Neural progenitor cell (in vitro differentiated cells): ENCODE measurements around the gene GUCA1A. TPM values are rescaled to one million over a fixed set of nuclear protein-coding genes. Genes with fewer than 3 reads are reported as not detected.

ENCODE experiments used
- DNase-seq: peaks from one replicate; pipeline ENCODE4 v3.0.0-alpha.2; 2016; ENCODE audit warnings: low spot score
- H2AFZ ChIP-seq: fragments of 200-600 bp; sonication (generic); replicated peaks from 2 replicates; pipeline ENCODE4 v1.6.1; 2016; ENCODE audit warnings: antibody characterized with exemption
- H3F3A ChIP-seq: fragments of 200-600 bp; sonication (generic); 2 replicates; pipeline ENCODE4 v1.6.1; 2016; ENCODE audit warnings: antibody characterized with exemption, low read depth
- H3K27ac ChIP-seq: fragments of 200-600 bp; sonication (generic); 2 replicates; pipeline ENCODE4 v1.5.1; 2016; ENCODE audit warnings: mild to moderate bottlenecking
- H3K27me3 ChIP-seq: fragments of 200-600 bp; sonication (generic); 2 replicates; pipeline ENCODE4 v1.6.1; 2016; ENCODE audit warnings: mild to moderate bottlenecking, moderate library complexity
- H3K36me3 ChIP-seq: fragments of 200-600 bp; sonication (generic); 2 replicates; pipeline ENCODE4 v1.5.1; 2016
- H3K4me1 ChIP-seq: fragments of 200-600 bp; sonication (generic); 2 replicates; pipeline ENCODE4 v1.6.1; 2016; ENCODE audit warnings: mixed run types
- H3K4me2 ChIP-seq: fragments of 200-600 bp; sonication (generic); 2 replicates; pipeline ENCODE4 v1.6.1; 2016
- H3K4me3 ChIP-seq: fragments of 200-600 bp; sonication (generic); 2 replicates; pipeline ENCODE4 v1.5.1; 2016
- H3K79me2 ChIP-seq: fragments of 200-600 bp; sonication (generic); 2 replicates; pipeline ENCODE4 v1.6.1; 2016; ENCODE audit warnings: low read depth
- H3K9ac ChIP-seq: fragments of 200-600 bp; sonication (generic); 2 replicates; pipeline ENCODE4 v1.6.1; 2016
- H3K9me3 ChIP-seq: fragments of 200-600 bp; sonication (generic); 2 replicates; pipeline ENCODE4 v1.5.1; 2016; ENCODE audit warnings: low read depth
- H4K20me1 ChIP-seq: fragments of 200-600 bp; sonication (generic); 2 replicates; pipeline ENCODE4 v1.6.1; 2016; ENCODE audit warnings: low read depth
- H3K27ac Mint-ChIP-seq: 3 replicates; pipeline ENCODE4 v1.8.0; 2021; ENCODE audit warnings: mixed read lengths
- H3K27me3 Mint-ChIP-seq: 2 replicates; pipeline ENCODE4 v1.8.0; 2022; ENCODE audit warnings: low read depth, mild to moderate bottlenecking, inconsistent platforms, moderate library complexity, mixed read lengths; ENCODE audit not compliant: insufficient read depth
- H3K36me3 Mint-ChIP-seq: 3 replicates; pipeline ENCODE4 v1.8.0; 2021; ENCODE audit warnings: mixed read lengths
- H3K4me1 Mint-ChIP-seq: 3 replicates; pipeline ENCODE4 v1.8.0; 2021; ENCODE audit warnings: mixed read lengths
- H3K4me3 Mint-ChIP-seq: 3 replicates; pipeline ENCODE4 v1.8.0; 2021; ENCODE audit warnings: mild to moderate bottlenecking, moderate library complexity, mixed read lengths
- H3K9me3 Mint-ChIP-seq: 3 replicates; pipeline ENCODE4 v1.8.0; 2020; ENCODE audit warnings: mixed read lengths
- CTCF ChIP-seq: fragments of 200-600 bp; sonication (generic); IDR thresholded peaks from 2 replicates; pipeline ENCODE4 v1.5.1; 2017; ENCODE audit warnings: antibody characterized with exemption, mild to moderate bottlenecking
- EZH2 ChIP-seq: fragments of 200-600 bp; sonication (generic); IDR thresholded peaks from 2 replicates; pipeline ENCODE4 v1.6.1; 2017; ENCODE audit warnings: antibody characterized with exemption, mild to moderate bottlenecking, moderate library complexity
- EZH2phosphoT487 ChIP-seq: fragments of 200-600 bp; sonication (generic); IDR thresholded peaks from 2 replicates; pipeline ENCODE4 v1.6.1; 2017; ENCODE audit warnings: antibody characterized with exemption
- total RNA-seq: library from RNA; depleted of rRNA; stranded (reverse); fragments of >200 nt; gene quantifications from 2 replicates; pipeline ENCODE4 v1.2.3, GENCODE V29; 2015; ENCODE audit warnings: low replicate concordance

GUCA1A gene
- total RNA-seq, 1 donor from 2014 or later: 1.9 TPM

- H3K4me3 ChIP-seq: no peak overlapping the region
- H3K9me3 Mint-ChIP-seq: no peaks in the 10 kb centered on the region
- TF ChIP-seq CTCF (no peak), EZH2phosphoT487 (no peak), EZH2 (no peak)
These were observed 6.2 kb downstream of the GUCA1A start for GRCh38 chr6:42179261-42179944.

GRCh38 chr6:42179945-42180313 is 6.8 kb downstream of the GUCA1A start:
- peaks cover 12% of the 10 kb centered on the region for H3K27me3 Mint-ChIP-seq
- H3K27me3 ChIP-seq: no peaks in the 10 kb centered on the region
- H2AFZ ChIP-seq: no peak overlapping the region
- H3K27ac Mint-ChIP-seq: peak overlapping the region; percentile 37
- peaks cover 9% of the 10 kb centered on the region for H3K4me1 Mint-ChIP-seq
- no peak overlapping the region for H3K4me3 ChIP-seq
- no peaks in the 10 kb centered on the region for H3K4me1 ChIP-seq
- no peak overlapping the region for H3K4me3 Mint-ChIP-seq
- no peaks in the 10 kb centered on the region for H3K9me3 Mint-ChIP-seq
- H3K9ac ChIP-seq: no peak overlapping the region
- TF ChIP-seq CTCF: no peak
- TF ChIP-seq EZH2: no peak
- no peak for TF ChIP-seq EZH2phosphoT487
- no peaks in the 10 kb centered on the region for H4K20me1 ChIP-seq
- H3F3A ChIP-seq: peaks cover 20% of the 10 kb centered on the region
- H3K27ac ChIP-seq: no peak overlapping the region
- no peaks in the 10 kb centered on the region for H3K79me2 ChIP-seq
- no peak overlapping the region for H3K4me2 ChIP-seq
- H3K36me3 ChIP-seq: no peaks in the 10 kb centered on the region
- no peak for DNase-seq
- H3K9me3 ChIP-seq: no peaks in the 10 kb centered on the region
- no peaks in the 10 kb centered on the region for H3K36me3 Mint-ChIP-seq

More at GRCh38 chr6:42179261-42179944, 6.2 kb downstream of the GUCA1A start:
- Histone ChIP-seq H3K36me3 (no peaks in the 10 kb centered on the region), H3K9me3 (no peaks in the 10 kb centered on the region), H3F3A (peaks cover 20% of the 10 kb centered on the region), H2AFZ (no peak overlapping the region), H3K4me2 (no peak overlapping the region), H3K9ac (no peak overlapping the region), H4K20me1 (no peaks in the 10 kb centered on the region), H3K27ac (no peak overlapping the region), H3K79me2 (no peaks in the 10 kb centered on the region), H3K27me3 (no peaks in the 10 kb centered on the region), H3K4me1 (no peaks in the 10 kb centered on the region)
- Mint-ChIP-seq H3K27me3 (peaks cover 12% of the 10 kb centered on the region), H3K4me1 (peaks cover 9% of the 10 kb centered on the region), H3K27ac (peak overlapping the region; percentile 37), H3K4me3 (no peak overlapping the region), H3K36me3 (no peaks in the 10 kb centered on the region)
- no peak for DNase-seq

- H3K4me3 Mint-ChIP-seq: no peak overlapping the region
- Histone ChIP-seq H3F3A (peaks cover 14% of the 10 kb centered on the region), H3K4me2 (no peak overlapping the region), H3K27ac (no peak overlapping the region), H3K4me3 (no peak overlapping the region), H3K27me3 (no peaks in the 10 kb centered on the region), H3K9ac (no peak overlapping the region), H3K79me2 (no peaks in the 10 kb centered on the region), H3K4me1 (no peaks in the 10 kb centered on the region), H4K20me1 (no peaks in the 10 kb centered on the region), H2AFZ (no peak overlapping the region), H3K36me3 (no peaks in the 10 kb centered on the region), H3K9me3 (no peaks in the 10 kb centered on the region)
- H3K27ac Mint-ChIP-seq: no peak overlapping the region
- H3K27me3 Mint-ChIP-seq: peaks cover 12% of the 10 kb centered on the region
- TF ChIP-seq EZH2 (no peak), EZH2phosphoT487 (no peak), CTCF (no peak)
- no peaks in the 10 kb centered on the region for H3K36me3 Mint-ChIP-seq
- DNase-seq: no peak
- H3K9me3 Mint-ChIP-seq: no peaks in the 10 kb centered on the region
- peaks cover 12% of the 10 kb centered on the region for H3K4me1 Mint-ChIP-seq
These were observed 8.9 kb downstream of the GUCA1A start for GRCh38 chr6:42182101-42182500.
